Measurements from ENCODE around the gene DNTT.

DNA sequence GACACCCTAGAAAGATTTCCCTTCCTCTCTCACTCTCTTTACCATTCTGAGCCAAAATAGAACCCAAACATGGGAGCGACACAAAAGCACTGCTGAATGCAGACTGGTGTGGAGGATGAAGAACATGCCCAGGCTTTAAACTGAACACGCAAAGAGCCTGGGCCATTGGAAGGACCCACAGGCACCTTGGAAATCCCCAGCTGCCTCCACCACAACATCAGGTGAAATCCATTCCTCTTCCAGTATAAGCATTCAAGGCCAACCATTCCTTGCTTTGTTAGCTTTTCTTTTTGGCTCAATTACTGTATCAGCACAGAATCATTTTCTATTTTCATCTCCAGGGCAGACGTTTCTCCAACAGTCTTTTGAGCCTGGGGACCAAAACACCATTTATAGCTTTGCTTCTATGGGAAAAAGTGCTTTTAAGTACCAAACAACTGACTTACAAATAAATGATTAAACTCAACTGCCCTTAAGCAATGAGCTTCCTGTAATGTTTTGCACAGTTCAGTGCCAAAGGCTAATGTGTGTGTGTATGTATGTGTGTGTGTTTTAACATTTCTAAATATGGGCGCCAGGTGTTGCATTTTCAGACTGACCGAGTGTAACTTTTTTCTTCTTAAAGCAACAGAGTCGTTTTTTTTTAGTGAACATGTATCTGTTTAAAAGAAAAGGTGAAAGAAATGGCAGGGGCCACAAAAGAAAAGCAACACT, 16.7 kb upstream of the DNTT start:
- TF ChIP-seq, protein P1, sequence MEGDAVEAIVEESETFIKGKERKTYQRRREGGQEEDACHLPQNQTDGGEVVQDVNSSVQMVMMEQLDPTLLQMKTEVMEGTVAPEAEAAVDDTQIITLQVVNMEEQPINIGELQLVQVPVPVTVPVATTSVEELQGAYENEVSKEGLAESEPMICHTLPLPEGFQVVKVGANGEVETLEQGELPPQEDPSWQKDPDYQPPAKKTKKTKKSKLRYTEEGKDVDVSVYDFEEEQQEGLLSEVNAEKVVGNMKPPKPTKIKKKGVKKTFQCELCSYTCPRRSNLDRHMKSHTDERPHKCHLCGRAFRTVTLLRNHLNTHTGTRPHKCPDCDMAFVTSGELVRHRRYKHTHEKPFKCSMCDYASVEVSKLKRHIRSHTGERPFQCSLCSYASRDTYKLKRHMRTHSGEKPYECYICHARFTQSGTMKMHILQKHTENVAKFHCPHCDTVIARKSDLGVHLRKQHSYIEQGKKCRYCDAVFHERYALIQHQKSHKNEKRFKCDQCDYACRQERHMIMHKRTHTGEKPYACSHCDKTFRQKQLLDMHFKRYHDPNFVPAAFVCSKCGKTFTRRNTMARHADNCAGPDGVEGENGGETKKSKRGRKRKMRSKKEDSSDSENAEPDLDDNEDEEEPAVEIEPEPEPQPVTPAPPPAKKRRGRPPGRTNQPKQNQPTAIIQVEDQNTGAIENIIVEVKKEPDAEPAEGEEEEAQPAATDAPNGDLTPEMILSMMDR (IDR thresholded peaks at IDR 0.05): peak in 3 of 6 experiments; percentile 27 to 30 (median 29)
- TF ChIP-seq POLR2A (IDR thresholded peaks at IDR 0.05): no peak

All from Peyer's patch (tissue), 4 donors.